SH-SY5Y (cell line): Measurements from ENCODE around the gene CTIF.

Experiments used
- GATA2 ChIP-seq: IDR thresholded peaks from 2 replicates; pipeline ENCODE4 v1.6.1; 2011; ENCODE audit warnings: mild to moderate bottlenecking, low read depth, low read length
- GATA3 ChIP-seq: IDR thresholded peaks from 2 replicates; pipeline ENCODE4 v1.6.1; 2011; ENCODE audit warnings: low read depth, mild to moderate bottlenecking, low read length, moderate library complexity

CTIF gene

GRCh38 chr18:48557640-48558174 lies 18.9 kb downstream of the CTIF start:
- TF ChIP-seq GATA2 (no peak), GATA3 (no peak)

GRCh38 chr18:48558248-48558647 lies 19.4 kb downstream of the CTIF start:
- no peak for TF ChIP-seq GATA3
- TF ChIP-seq GATA2 = no peak

DNA sequence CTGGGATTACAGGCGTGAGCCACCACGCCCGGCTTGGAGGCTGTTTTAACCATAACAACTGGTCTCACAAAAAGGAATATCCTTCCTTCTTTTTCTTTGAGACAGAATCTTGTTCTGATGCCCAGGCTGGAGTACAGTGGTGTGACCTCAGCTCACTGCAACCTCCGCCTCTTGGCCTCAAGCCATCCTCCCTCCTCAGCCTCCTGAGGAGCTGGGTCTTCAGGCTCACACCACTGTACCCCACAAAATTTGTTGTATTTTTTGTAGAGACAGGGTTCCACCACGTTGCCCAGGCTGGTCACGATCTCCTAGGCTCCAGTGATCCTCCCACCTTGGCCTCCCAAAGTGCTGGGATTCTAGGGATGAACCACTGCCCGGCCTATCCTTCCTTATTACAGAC lies 21.7 kb downstream of the CTIF start:
- TF ChIP-seq GATA3 (no peak), GATA2 (no peak)

DNA sequence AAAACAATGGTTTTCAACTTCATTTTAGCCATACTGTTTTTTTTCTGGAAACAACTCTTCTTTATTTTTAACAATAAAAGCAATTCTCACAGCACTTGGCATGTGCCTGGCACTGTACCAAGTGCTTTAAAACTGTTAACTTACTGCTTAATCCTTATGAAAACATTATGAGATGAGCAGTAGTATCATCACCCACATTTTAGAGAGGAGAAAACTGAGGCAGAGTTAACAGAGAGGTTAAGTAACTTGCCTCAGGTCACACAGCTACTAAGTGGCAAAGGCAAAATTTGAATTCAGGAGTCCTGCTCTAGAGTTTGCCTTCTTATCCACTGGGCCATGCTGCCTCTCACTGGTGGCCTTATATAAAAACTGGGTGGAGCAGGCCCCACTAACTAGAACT lies 23.2 kb downstream of the CTIF start:
- no peak for TF ChIP-seq GATA2
- no peak for TF ChIP-seq GATA3

DNA sequence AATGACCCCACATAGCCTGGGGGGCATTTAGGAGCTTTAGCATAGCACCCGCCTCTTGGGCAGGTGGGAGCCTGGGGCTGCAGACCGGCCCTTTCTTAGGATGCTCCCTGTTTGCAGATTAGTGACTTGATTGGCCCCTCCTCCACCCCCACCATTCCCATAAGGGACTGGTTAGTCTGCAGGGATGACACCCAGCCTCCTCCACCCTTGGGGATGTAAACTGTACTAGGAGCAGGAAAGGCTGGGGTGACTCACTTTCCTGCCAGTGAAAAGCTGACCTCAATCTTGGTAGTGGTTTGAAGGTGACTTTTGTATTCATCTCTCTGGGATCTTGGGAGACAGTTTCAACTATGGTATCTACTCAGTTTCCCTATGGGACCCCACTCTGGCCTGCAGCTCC lies 24.2 kb downstream of the CTIF start:
- TF ChIP-seq GATA3 = no peak
- no peak for TF ChIP-seq GATA2

DNA sequence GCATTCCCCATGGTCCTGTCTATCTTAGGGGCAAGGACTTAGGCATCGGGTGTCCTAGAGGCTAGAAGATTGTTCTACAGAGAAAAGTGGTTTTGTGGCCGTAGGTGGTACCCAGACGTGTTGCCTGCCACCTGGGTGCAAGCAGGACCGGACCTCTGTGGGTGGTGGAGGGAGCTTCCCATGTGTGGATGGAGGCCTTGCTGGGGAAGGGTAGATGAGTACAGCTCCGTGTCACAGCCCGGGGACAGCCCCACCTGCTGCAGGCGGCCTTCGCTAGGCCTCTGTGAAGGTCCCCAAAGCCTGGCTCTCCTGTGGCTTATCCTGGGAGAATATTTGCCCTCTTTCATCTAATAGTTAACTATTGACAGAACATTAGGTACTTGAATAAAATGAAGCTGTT lies 25.3 kb downstream of the CTIF start:
- TF ChIP-seq GATA2 = no peak
- TF ChIP-seq GATA3 = no peak

GRCh38 chr18:48565105-48565504 lies 26.3 kb downstream of the CTIF start:
- TF ChIP-seq GATA2 = no peak
- no peak for TF ChIP-seq GATA3

DNA sequence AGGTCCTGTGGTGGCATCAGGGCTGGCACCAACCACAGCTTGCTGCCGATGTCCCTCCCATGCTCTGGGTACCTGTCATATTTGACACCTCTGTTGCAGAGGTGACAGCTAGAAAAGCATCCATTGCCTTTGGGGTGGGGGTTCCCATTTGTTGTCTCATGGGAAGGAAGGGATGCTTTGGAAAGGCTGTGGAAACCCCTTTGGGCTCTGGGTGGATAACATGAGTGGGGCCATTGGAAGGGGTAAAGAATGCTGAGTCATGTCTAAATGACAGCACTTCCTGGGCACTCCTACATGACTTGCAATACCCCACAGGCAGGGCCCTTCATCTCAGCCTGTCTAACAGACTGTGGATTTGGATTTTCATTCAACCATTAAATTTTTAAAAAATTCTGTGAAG lies 27.8 kb downstream of the CTIF start:
- TF ChIP-seq GATA3 (no peak), GATA2 (no peak)

GRCh38 chr18:48567388-48567787 lies 28.6 kb downstream of the CTIF start:
- TF ChIP-seq GATA2 (no peak), GATA3 (no peak)

- no peak for TF ChIP-seq GATA2
- TF ChIP-seq GATA3 = no peak
These were observed 30.5 kb downstream of the CTIF start for GRCh38 chr18:48569139-48569914.

- TF ChIP-seq GATA2 (no peak), GATA3 (no peak)
These were observed 31.1 kb downstream of the CTIF start for GRCh38 chr18:48569915-48570264.

- TF ChIP-seq GATA3 (no peak), GATA2 (no peak)
These were observed 31.5 kb downstream of the CTIF start for GRCh38 chr18:48570313-48570712.

- TF ChIP-seq GATA2 (no peak), GATA3 (no peak)
These were observed 33.0 kb downstream of the CTIF start for GRCh38 chr18:48571639-48572384.

DNA sequence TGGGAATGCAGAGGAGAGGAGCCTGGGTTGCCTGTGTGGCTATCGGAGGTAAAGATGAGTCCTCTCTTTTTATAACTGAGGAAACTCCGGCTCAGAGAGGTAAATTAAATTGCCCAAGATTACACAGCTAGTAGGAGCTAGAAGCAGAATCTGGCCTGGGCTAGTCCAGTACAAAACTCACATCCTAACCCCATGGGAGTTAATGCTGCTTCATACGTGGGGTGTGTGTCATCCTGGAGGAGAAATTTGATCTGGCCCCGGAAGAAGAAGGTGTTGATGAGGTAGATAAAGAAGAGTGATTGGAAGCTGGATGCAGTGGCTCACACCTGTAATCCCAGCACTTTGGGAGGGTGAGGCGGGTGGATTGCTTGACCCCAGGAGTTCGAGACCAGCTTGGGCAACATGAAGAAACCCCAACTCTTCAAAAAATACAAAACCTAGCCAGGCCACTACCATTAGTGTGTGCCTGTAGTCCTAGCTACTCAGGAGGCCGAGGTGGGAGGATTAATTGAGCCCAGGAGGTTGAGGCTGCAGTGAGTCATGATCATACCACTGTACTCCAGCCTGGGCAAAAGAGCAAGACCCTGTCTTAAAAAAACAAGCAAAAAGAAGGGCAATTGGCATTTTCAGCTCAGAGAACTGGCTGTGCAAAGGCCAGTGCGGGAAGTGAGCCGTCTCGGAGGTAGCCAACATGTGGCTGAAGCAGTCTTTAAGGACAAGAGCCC lies 33.7 kb downstream of the CTIF start:
- TF ChIP-seq GATA2 (no peak), GATA3 (no peak)
